Bronchus fibroblast of lung (primary cell): ENCODE results near the gene ZFP90. TPM values are rescaled to one million over a fixed set of nuclear protein-coding genes. Genes with fewer than 3 reads are reported as not detected.

Experiments
- total RNA-seq: library from RNA; depleted of rRNA; stranded (reverse); fragments of >200 nt; gene quantifications from 2 replicates; pipeline ENCODE4 v1.2.3, GENCODE V29; 2015

Gene ZFP90
- total RNA-seq = 22.4 and 35.0 TPM in 2 replicates

GRCh38 chr16:68538880-68539701 is at the start of gene ZFP90:
ZFP90 (plus strand) TSS chr16:68539291; CDS start chr16:68539793, 502 bp downstream.

Other genes with a start within 250 kb of the ZFP90 start
- 8.3 and 11.3 TPM in 2 replicates for gene SLC7A6OS, start 228.3 kb upstream of the ZFP90 start, total RNA-seq
- gene PRMT7, start 228.3 kb upstream of the ZFP90 start, total RNA-seq = 35.0 and 48.8 TPM in 2 replicates
- gene SMPD3, start 90.8 kb upstream of the ZFP90 start, total RNA-seq = under 0.01 TPM in 1 of 2 replicates, not detected in the other
- gene CDH3, start 106.0 kb downstream of the ZFP90 start, total RNA-seq = under 0.01 and 0.17 TPM in 2 replicates
- 0.15 and 0.34 TPM in 2 replicates for gene CDH1, start 198.0 kb downstream of the ZFP90 start, total RNA-seq